ENCODE data around the gene GUCA2A. TPM values are rescaled to one million over a fixed set of nuclear protein-coding genes. Genes with fewer than 3 reads are reported as not detected.

GUCA2A gene
- total and polyA plus RNA-seq, 2 of the 13 experiments (the other 11 are each of a cell fraction or from before 2014, with no cell fraction given), result not detected

- 0 out of 2 replicates have a peak, but pooled peaks have one; percentile 22 for TF ChIP-seq ARID5B (CRISPR knock-in tag; IDR thresholded peaks at IDR 0.05)
Observed at GRCh38 chr1:42146626-42147320, 17.8 kb downstream of the GUCA2A start (continued).

GRCh38 chr1:42145764-42146625 is 18.6 kb downstream of the GUCA2A start:
- Histone ChIP-seq H3K4me3 (replicated peaks in 1 of 3; ENCODE audit: insufficient read depth in 1 of 3, low read depth in 2 of 3, low read length in 3 of 3) (no peak overlapping the region; a peak in 1 of 6 replicates), H3K4me2 (ENCODE audit: low read depth, low read length) (no peak overlapping the region), H3K9me3 (ENCODE audit: low read length) (no peaks in the 10 kb centered on the region), H3K4me1 (ENCODE audit: insufficient read depth, low read length) (peaks cover 8% of the 10 kb centered on the region; the same call in 1 of the 2 replicates), H4K20me1 (ENCODE audit: insufficient read depth, low read length) (no peaks in the 10 kb centered on the region), H2AFZ (ENCODE audit: low read length) (no peak overlapping the region), H3K79me2 (ENCODE audit: insufficient read depth, low read length) (no peaks in the 10 kb centered on the region), H3K36me3 (replicated peaks in 1 of 2; ENCODE audit: control insufficient read depth in 1 of 2, insufficient read depth in 2 of 2, low read length in 2 of 2) (no peaks in the 10 kb centered on the region), H3K27ac (ENCODE audit: extremely low read length, insufficient read depth, low read length) (no peak overlapping the region), H3K27me3 (ENCODE audit: control insufficient read depth in 1 of 2, insufficient read depth in 2 of 2, low read length in 2 of 2) (peaks cover 3 to 46% of the 10 kb centered on the region in 2 experiments; a peak in 3 of 5 replicates), H3K9ac (ENCODE audit: insufficient read depth, low read depth, low read length) (no peak overlapping the region)
- ATAC-seq (peak; percentile 17; the same call in 1 of the 3 replicates), FAIRE-seq (no peak), DNase-seq (ENCODE audit: low spot score) (no peak)
- CTCF ChIA-PET (ENCODE audit: low intra/inter-chr PET ratio, low total read pairs), result interaction anchor here (2.1 kb wide), 1 partner anchor 27 kb away, joined by 31 read pairs; no protein-coding TSS in a partner anchor
- POLR2A ChIA-PET, result no interaction called here
- intact Hi-C loops (cut with micrococcal nuclease; ENCODE audit: unreplicated experiment) (no loop called here), in situ Hi-C loops (cut with HindIII; ENCODE audit: extremely low pct_ligation_motif_present, low pct_unique_long_range_greater_than_20kb) (loop anchor here (10.0 kb wide), 1 partner anchor 599 kb away; the partner anchor contains the start of gene CLDN19)
- TF ChIP-seq KLF11 (CRISPR knock-in tag; IDR thresholded peaks at IDR 0.05), result no peak
- TF ChIP-seq, protein P1, sequence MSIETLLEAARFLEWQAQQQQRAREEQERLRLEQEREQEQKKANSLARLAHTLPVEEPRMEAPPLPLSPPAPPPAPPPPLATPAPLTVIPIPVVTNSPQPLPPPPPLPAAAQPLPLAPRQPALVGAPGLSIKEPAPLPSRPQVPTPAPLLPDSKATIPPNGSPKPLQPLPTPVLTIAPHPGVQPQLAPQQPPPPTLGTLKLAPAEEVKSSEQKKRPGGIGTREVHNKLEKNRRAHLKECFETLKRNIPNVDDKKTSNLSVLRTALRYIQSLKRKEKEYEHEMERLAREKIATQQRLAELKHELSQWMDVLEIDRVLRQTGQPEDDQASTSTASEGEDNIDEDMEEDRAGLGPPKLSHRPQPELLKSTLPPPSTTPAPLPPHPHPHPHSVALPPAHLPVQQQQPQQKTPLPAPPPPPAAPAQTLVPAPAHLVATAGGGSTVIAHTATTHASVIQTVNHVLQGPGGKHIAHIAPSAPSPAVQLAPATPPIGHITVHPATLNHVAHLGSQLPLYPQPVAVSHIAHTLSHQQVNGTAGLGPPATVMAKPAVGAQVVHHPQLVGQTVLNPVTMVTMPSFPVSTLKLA (IDR thresholded peaks at IDR 0.05), result peak; percentile 51
- 27% methylated on average over 16 of the region's 41 CpGs for WGBS (ENCODE audit: low lambda C conversion rate)
- BruUV-seq (replicated peaks), result no TSS peak

Measured in HepG2 (cell line).